GM23338 (cell line): ENCODE results near the gene ZBED5.

Experiments
- CREB1 ChIP-seq: fragments of 250-450 bp; sonication (Bioruptor Pico); IDR thresholded peaks from 2 replicates; pipeline ENCODE4 v1.5.0; 2020; ENCODE audit warnings: low read depth, mild to moderate bottlenecking, moderate library complexity
- CTCF ChIP-seq, 2 experiments: fragments of 200-600 bp in 1 of 2; sonication (generic) in 1 of 2; conservative IDR thresholded peaks; 2 replicates each; pipeline versions ENCODE4 v1.5.1 to v1.6.1; 2016 to 2017; ENCODE audit warnings: antibody characterized with exemption in 2 of 2, low read depth in 2 of 2, mild to moderate bottlenecking in 2 of 2, moderate library complexity in 1 of 2
- EZH2 ChIP-seq: fragments of 200-600 bp; sonication (generic); IDR thresholded peaks from one replicate; pipeline ENCODE4 v1.8.0; 2017; ENCODE audit warnings: antibody characterized with exemption, mild to moderate bottlenecking, low read depth; ENCODE audit not compliant: unreplicated experiment
- EZH2phosphoT487 ChIP-seq: fragments of 200-600 bp; sonication (generic); IDR thresholded peaks from one replicate; pipeline ENCODE4 v1.8.1; 2018; ENCODE audit warnings: antibody characterized with exemption; ENCODE audit not compliant: unreplicated experiment
- JUNB ChIP-seq: IDR thresholded peaks from one replicate; pipeline ENCODE4 v1.6.1; 2016; ENCODE audit warnings: antibody characterized with exemption; ENCODE audit not compliant: unreplicated experiment
- POLR2AphosphoS5 ChIP-seq: IDR thresholded peaks from 2 replicates; pipeline ENCODE4 v1.6.1; 2016; ENCODE audit warnings: antibody characterized with exemption, low read depth
- REST ChIP-seq: IDR thresholded peaks from one replicate; pipeline ENCODE4 v1.6.1; 2018; ENCODE audit warnings: antibody characterized with exemption; ENCODE audit not compliant: unreplicated experiment
- STAT1 ChIP-seq: IDR thresholded peaks from one replicate; pipeline ENCODE4 v1.6.1; 2016; ENCODE audit warnings: antibody characterized with exemption; ENCODE audit not compliant: unreplicated experiment
- ZNF114 ChIP-seq: fragments of 250-450 bp; sonication (Bioruptor Pico); IDR thresholded peaks from 2 replicates; pipeline ENCODE4 v1.5.0; 2020; ENCODE audit warnings: mild to moderate bottlenecking, moderate library complexity

DNA sequence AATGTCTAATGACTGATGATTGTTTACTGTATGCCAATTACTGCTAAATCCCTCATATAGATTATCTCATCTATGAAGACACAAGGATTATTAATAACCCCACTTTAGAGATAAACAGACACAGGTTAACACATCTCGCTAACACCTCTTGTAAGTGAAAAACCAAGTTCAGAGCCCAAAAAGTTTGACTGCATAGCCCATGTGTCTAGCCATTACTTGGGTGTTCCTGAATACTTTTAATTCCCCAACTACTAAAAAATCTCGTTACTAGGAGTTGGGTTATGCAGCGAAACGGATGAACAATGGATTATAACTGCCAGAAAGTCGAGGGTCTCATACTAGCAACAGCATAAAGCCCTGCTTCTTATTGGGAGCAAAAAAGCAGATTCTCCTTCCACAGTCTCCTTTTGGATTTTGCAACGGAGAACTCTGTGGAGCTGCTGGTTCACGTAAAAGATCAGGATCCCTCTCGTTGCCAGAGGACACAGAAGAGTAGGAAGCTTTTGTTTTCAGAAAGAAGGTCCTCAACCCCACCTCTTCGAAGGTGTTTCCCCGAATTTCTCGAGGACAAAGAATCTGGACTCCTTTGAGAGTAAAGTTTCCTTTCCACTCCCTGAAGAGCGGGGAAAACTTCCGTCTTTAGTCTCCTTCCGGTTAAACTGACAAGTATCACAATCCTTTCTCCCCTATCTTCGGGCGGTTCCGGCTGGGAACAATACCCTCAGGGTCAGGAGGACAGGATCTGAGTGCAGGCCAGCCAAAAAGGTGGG is 979 bp downstream of the ZBED5 start:
- TF ChIP-seq POLR2AphosphoS5 (no peak; the same call in 1 of the 2 replicates), CTCF (conservative IDR thresholded peaks at IDR 0.05; ENCODE audit: low read depth in 2 of 2) (no peak), EZH2phosphoT487 (no peak), JUNB (no peak), REST (no peak), EZH2 (no peak), STAT1 (no peak), CREB1 (no peak), ZNF114 (CRISPR knock-in tag) (no peak)
